ENCODE measurements around the gene COCH.

- TF ChIP-seq RAD21 (IDR thresholded peaks at IDR 0.05; ENCODE audit: insufficient read depth, low read depth, low read length) (no peak), REST (IDR thresholded peaks at IDR 0.05; ENCODE audit: low read depth, low read length) (no peak), CTCF (IDR thresholded peaks at IDR 0.05 in 2 of 3, conservative IDR thresholded peaks at IDR 0.05 in 1 of 3; ENCODE audit: control insufficient read depth in 2 of 3, extremely low read depth in 1 of 3, insufficient read depth in 1 of 3, low read depth in 3 of 3, low read length in 3 of 3) (no peak), EP300 (IDR thresholded peaks at IDR 0.05; ENCODE audit: borderline replicate concordance in 1 of 2, control insufficient read depth in 1 of 2, low read depth in 2 of 2, low read length in 2 of 2) (no peak), KAT2A (conservative IDR thresholded peaks at IDR 0.05; ENCODE audit: control insufficient read depth, low read depth, low read length) (no peak), POLR2A (IDR thresholded peaks at IDR 0.05; ENCODE audit: low read depth, low read length) (no peak), HDAC6 (IDR thresholded peaks at IDR 0.05; ENCODE audit: unreplicated experiment) (no peak), BACH1 (IDR thresholded peaks at IDR 0.05; ENCODE audit: borderline replicate concordance) (no peak), STAT3 (IDR thresholded peaks at IDR 0.05; ENCODE audit: low read depth, low read length) (no peak), STAT1 (conservative IDR thresholded peaks at IDR 0.05) (no peak), BCL3 (IDR thresholded peaks at IDR 0.05; ENCODE audit: borderline replicate concordance, insufficient read depth, low read depth, low read length, poor library complexity, severe bottlenecking) (no peak), TAF1 (IDR thresholded peaks at IDR 0.05; ENCODE audit: borderline replicate concordance, low read depth, low read length) (no peak)
These were observed 44.5 kb upstream of the COCH start for GRCh38 chr14:30829853-30830252.

All from GM12878 (cell line).